K562 treated with DMSO at 1 percent for 24 hours (cell line): ENCODE measurements around the gene RNF213. TPM values are rescaled to one million over a fixed set of nuclear protein-coding genes. Genes with fewer than 3 reads are reported as not detected.

Experiments
- total RNA-seq: library from RNA; unstranded; fragments of 300-600 nt; gene quantifications from 2 replicates; pipeline ENCODE4 v1.2.3, GENCODE V29; 2022; ENCODE audit warnings: low read depth; ENCODE audit not compliant: insufficient read depth

The RNF213 gene
- total RNA-seq: 51.2 and 53.2 TPM in 2 replicates

DNA sequence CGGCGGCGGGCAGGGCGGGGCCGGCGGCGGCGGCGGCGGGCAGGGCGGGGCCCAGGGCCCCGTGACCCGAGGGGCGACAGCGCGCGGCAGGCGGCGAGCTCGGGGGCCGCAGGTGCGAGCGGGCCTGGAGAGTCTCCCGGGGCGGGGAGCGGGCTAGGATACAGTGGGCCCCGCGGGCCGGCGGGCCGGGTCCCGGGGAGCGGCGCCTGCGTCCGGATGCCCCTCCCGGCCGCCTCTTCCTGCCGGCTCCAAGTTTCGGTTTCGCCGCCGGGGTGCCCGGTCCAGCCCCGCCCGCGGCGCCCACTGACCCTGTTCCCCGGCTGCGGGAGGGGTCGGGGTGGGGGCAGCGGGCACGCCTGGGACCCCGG is at the start of gene RNF213:
TSS of gene RNF213 (plus strand) at position 62 of the 368 bp plus-strand sequence. CDS start 2,830 bp downstream, outside the sequence.

DNA sequence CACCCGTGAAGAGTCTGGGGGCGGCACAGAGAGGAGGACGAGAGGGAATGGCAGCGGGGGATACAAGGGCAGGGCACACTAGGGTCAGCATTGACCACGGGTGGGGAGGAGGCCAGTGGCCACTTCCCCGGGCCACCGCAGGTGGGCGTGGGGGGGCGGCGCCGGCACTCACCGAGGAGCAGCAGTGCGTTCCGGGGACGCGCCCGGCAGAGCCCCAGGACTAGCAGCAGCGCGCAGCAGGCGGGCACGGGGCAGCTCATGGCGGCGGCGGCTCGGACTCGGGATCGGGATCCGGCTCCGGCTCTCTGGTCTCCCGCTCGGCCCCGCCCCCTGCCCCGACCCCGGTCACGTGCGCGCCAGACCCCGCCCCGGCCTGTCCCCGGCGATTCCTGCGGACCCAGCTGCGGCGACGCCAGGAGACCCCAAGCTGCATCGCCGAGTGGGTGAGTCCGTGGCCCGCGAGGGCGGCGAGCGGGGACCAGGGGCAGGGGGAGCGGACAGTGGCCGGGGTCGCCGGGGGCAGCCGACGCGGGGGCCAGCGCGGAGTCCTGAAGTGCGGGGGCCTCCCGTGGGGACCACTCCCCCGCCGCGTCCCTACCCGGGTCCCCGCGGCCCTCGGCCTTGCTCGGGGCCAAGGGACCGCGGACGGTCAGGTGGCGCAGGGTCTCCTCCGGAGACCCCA is 40.5 kb upstream of the RNF213 start, which contains the start of the genes SGSH and SLC26A11:
TSS of gene SGSH (minus strand) at position 280 of the 682 bp plus-strand sequence. CDS start at position 260, 20 bp downstream.
TSS of gene SLC26A11 (plus strand) at position 374 of the 682 bp plus-strand sequence. CDS start 1,134 bp downstream, outside the sequence.

GRCh38 chr17:80414803-80415625 is 154.4 kb downstream of the RNF213 start, which contains the start of gene ENDOV:
Gene ENDOV (plus strand): TSS chr17:80415167. CDS start chr17:80415195, 28 bp downstream.

Other genes with a start within 250 kb of the RNF213 start
- gene TBC1D16, start 225.0 kb upstream of the RNF213 start, total RNA-seq: 0.96 and 1.2 TPM in 2 replicates
- gene CCDC40, start 224.2 kb upstream of the RNF213 start, total RNA-seq: not detected in 2 replicates
- 15.3 and 16.1 TPM in 2 replicates for gene GAA, start 159.3 kb upstream of the RNF213 start, total RNA-seq
- 129 and 136 TPM in 2 replicates for gene EIF4A3, start 113.7 kb upstream of the RNF213 start, total RNA-seq
- gene CARD14, start 90.8 kb upstream of the RNF213 start, total RNA-seq: 0.52 and 0.54 TPM in 2 replicates
- 48.8 and 50.2 TPM in 2 replicates for gene SGSH, start 40.5 kb upstream of the RNF213 start, total RNA-seq
- gene SLC26A11, start 40.4 kb upstream of the RNF213 start, total RNA-seq: 14.1 and 15.2 TPM in 2 replicates
- gene ENDOV, start 154.3 kb downstream of the RNF213 start, total RNA-seq: 12.4 and 16.6 TPM in 2 replicates
- 0.05 TPM in 1 of 2 replicates, not detected in the other for gene NPTX1, start 215.8 kb downstream of the RNF213 start, total RNA-seq